Measurements from ENCODE around the gene DHRS11.

DHRS11 gene

GRCh38 chr17:36591434-36592315 is at the start of gene DHRS11:
Gene DHRS11, plus strand, starts transcription at chr17:36591879. Its CDS starts 131 bp downstream, at chr17:36592010.
- TF ChIP-seq CTCF (IDR thresholded peaks at IDR 0.05; ENCODE audit: insufficient read depth, low read depth, low read length, missing control alignments), result no peak
- H3K4me3 ChIP-seq (ENCODE audit: low read length), result peak within 1 kb of the TSS; percentile 61
- peak; percentile 80 for DNase-seq (ENCODE audit: low read depth)

- TF ChIP-seq CTCF (IDR thresholded peaks at IDR 0.05; ENCODE audit: insufficient read depth, low read depth, low read length, missing control alignments), result no peak
- no peak overlapping the region for H3K4me3 ChIP-seq (ENCODE audit: low read length)
- DNase-seq (ENCODE audit: low read depth), result no peak
Observed at GRCh38 chr17:36542755-36543154, 48.9 kb upstream of the DHRS11 start.

GRCh38 chr17:36544044-36544306 is 47.7 kb upstream of the DHRS11 start:
- peak; percentile 45 for DNase-seq (ENCODE audit: low read depth)
- peak overlapping the region; percentile 95 for H3K4me3 ChIP-seq (ENCODE audit: low read length)
- TF ChIP-seq CTCF (IDR thresholded peaks at IDR 0.05; ENCODE audit: insufficient read depth, low read depth, low read length, missing control alignments), result peak; percentile 15

GRCh38 chr17:36544307-36545076 is 47.2 kb upstream of the DHRS11 start, which contains the start of gene GGNBP2:
Gene GGNBP2, plus strand, starts transcription at chr17:36544919. Its CDS starts 806 bp downstream, at chr17:36545725.
- no peak for TF ChIP-seq CTCF (IDR thresholded peaks at IDR 0.05; ENCODE audit: insufficient read depth, low read depth, low read length, missing control alignments)
- peak; percentile 98 for DNase-seq (ENCODE audit: low read depth)
- peak within 1 kb of the TSS; percentile 95 for H3K4me3 ChIP-seq (ENCODE audit: low read length)

GRCh38 chr17:36545077-36545464 is 46.6 kb upstream of the DHRS11 start:
- no peak for TF ChIP-seq CTCF (IDR thresholded peaks at IDR 0.05; ENCODE audit: insufficient read depth, low read depth, low read length, missing control alignments)
- peak overlapping the region; percentile 95 for H3K4me3 ChIP-seq (ENCODE audit: low read length)
- DNase-seq (ENCODE audit: low read depth), result no peak

GRCh38 chr17:36545465-36546417 is 45.9 kb upstream of the DHRS11 start:
- DNase-seq (ENCODE audit: low read depth), result peak; percentile 98
- no peak for TF ChIP-seq CTCF (IDR thresholded peaks at IDR 0.05; ENCODE audit: insufficient read depth, low read depth, low read length, missing control alignments)
- peak overlapping the region; percentile 67 for H3K4me3 ChIP-seq (ENCODE audit: low read length)

All from epithelial cell of esophagus (primary cell).